ENCODE results near the gene GTF2IRD1. TPM values are rescaled to one million over a fixed set of nuclear protein-coding genes. Genes with fewer than 3 reads are reported as not detected.
"Not testable (repeated sequence)": the region's sequence is repeated elsewhere in the genome, so short reads cannot be mapped to it uniquely, and the experiment has no call there.

The GTF2IRD1 gene
- total RNA-seq, 1 donor from 2014 or later, result 6.7 TPM

GRCh38 chr7:74590813-74591212 is 137.1 kb downstream of the GTF2IRD1 start:
- DNase-seq (ENCODE audit: low read depth, low spot score), result no peak

DNA sequence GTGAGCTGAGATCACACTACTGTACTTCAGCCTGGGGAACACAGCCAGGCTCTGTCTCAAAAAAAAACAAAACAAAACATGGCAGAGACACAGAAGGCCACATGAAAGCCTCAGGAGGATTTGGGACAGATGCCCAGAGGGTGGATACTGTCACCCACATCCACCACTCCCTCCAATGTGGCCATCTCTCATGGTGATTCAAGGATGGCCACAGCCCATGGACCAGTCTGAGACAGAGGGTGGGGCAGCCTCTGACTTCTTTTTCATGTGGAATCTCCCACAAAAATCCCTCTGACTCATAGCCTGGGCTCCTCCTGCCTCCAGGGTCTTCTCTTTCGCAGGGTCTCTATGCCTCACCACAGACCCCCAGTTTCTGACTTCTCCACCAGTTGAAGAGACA is 144.9 kb downstream of the GTF2IRD1 start:
- DNase-seq (ENCODE audit: low read depth, low spot score), result no peak

- no peak for DNase-seq (ENCODE audit: low read depth, low spot score)
Observed at GRCh38 chr7:74599244-74599643, 145.5 kb downstream of the GTF2IRD1 start.

DNA sequence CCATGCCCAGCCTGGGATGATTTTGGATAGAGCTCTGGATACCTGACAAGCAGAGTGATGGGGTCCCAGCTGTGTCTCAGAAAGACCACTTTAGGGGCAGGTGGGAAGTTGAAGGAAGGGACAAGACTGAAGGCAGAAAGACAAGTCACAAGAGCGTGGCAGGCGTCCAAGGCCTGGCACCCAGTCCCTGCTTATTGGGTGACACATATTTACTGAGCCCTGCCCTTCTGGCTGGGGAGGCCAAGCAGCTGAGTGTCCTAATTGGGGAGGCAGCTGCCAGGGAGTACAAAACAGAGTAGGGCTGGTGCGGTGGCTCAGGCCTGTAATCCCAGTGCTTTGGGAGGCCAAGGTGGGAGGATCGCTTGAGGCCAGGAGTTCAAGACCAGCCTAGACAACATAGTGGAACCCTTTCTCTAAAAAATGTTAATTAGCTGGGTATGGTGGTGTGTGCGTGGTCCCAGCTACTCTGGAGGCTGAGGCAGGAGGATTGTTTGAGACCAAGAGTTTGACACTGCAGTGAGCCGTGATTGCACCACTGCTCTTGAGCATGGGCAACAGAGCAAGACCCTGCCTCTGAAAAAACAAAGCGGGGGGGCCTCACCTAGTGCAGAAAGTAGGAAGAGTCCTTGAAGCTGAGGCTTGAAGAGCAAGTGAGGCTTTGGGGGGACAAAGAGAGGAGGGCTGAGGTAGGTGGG is 150.8 kb downstream of the GTF2IRD1 start:
- no peak for DNase-seq (ENCODE audit: low read depth, low spot score)

DNA sequence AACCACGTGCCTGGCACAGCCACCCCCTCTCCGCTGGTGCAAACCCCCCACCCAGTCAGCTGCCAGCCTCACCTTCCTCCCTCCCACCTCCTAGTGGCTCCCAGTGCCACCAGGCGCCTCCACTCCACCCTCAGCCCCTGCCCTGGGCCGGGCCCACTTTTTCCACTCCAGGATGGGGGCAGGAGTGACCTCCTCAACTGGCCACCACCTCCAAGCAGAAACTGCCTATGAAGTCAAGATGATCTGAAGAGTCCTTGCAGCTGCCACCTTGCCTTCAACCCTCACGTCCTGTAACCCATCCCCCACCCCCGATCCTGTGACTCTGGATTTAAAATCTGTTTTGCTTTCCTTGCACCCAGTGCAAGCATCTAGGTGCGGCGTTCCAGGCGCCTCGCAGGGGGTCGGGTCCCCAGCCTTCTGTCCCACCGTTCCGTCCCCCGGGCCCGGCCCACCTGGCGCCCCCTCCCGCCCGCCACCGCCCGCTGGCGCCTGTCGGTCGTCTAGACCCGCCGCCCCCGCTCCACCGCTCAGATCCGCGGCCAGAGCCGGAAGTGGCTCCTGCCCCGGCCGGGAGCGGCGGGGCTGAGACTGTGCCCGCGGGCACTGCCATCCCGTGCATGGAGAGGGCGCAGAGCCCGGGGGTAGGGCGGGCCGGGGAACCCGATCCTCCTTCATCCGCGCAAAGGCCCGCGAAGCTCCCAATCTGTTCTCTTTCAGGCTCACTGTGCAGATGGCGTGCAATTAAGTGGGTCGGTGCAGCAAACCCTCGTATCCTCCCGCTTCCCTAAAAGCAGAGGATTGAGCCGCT is 152.6 kb downstream of the GTF2IRD1 start:
- DNase-seq (ENCODE audit: low read depth, low spot score), result no peak

DNA sequence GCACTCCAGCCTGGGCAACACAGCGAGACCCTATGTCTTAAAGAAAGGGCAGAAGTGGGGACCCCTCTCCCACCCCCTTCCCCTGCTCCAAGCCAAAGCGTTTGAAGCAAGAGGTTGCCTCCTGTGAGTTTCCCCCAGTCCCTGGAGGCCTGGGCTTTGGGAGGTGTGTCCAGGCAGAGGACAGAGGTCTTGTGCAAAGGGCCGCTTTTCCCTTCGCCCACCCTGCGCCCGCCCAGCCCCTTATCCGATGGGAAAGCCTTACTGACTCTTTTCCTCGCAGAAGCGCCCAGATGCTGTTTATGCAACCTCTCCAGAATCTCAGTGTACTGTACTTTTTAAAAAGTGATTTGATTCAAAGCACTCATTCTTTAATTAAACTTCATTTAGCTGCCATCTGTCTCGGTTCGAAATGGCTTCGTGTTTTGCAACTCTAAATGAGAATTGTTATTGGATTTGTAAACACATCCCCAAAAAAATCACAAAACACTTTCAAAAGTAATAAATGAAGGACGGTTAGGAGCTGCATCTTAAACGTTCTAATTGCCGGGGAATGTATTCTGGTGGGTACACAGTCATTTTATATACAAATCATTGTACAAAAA is 153.3 kb downstream of the GTF2IRD1 start:
- DNase-seq (ENCODE audit: low read depth, low spot score), result no peak

DNA sequence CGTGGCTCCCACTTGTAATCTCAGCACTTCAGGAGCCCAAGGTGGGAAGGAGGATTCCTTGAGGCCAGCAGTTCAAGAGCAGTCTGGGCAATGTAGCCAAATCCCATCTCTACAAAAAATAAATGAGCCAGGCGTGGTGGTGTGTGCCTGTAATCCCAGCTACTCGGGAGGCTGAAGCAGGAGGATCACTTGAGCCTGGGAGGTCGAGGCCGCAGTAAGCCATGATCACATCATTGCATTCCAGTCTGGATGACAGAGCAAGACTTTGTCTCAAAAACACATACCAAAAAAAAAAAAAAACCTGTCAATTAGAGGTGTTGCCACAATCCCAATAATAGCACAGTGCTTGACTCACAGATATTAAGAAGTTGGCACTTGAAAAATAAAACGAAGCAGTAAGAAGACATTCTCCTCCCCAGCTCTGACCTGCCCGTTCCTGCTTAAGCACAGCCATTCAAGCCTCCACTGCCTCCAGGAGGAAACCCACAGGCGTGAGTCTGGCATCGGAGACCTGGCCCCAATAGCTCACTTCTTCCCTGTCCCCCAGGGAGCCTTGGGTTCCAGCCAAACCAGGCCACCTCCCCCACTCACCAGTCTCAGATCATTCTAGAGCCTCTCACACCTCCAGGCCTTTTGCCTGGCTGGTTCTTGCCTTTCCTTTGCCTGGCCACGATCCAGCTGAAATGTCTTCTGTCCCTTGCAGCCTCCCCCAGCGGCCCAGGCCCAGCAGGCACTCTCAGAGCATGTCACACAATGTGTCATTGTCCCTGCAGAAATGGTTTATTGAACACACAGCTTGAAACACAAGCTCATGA is 158.5 kb downstream of the GTF2IRD1 start:
- no peak for DNase-seq (ENCODE audit: low read depth, low spot score)

DNA sequence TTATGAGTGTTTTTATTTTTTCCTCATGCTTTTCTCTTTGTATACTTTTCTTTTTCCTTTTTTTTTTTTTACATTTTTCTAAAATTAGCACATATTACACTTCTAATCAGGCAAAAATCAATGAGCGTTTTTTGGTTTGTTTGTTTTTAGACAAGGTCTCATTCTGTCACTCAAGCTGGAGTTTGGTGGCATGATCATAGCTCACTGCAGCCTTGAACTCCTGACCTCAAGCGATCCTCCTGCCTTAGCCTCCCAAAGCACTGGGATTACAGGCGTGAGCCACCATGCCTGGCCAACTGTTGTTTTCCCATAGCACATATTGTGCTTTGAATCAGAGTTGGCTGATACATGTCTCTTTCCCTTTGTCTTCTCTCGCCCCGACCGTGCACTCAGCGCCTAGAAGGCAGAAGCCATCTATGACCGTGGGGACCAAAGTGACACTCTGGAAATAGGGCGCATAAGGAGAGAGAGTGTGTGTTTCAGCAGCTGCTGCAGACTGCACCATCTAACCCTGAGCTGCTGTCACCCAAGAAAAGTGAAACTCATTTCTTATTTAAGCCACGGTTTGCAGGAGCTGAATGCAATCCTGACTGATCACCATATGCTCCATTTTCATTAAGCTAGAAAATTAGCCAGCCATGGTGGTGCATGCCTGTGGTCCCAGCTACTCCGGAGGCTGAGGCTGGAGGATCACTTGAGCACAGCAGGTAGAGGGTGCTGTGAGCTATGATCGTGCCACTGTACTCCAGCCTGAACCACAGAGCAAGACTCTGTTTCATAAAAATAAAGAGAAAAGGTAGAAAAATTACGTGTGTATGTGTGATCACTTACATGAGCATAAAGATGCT is 162.5 kb downstream of the GTF2IRD1 start:
- DNase-seq (ENCODE audit: low read depth, low spot score), result no peak

- DNase-seq (ENCODE audit: low read depth, low spot score), result no peak
Observed at GRCh38 chr7:74617180-74617744, 163.6 kb downstream of the GTF2IRD1 start.

GRCh38 chr7:74619235-74619860 is 165.6 kb downstream of the GTF2IRD1 start:
- no peak for DNase-seq (ENCODE audit: low read depth, low spot score)

GRCh38 chr7:74622228-74622749 is 168.6 kb downstream of the GTF2IRD1 start:
- DNase-seq (ENCODE audit: low read depth, low spot score), result no peak

GRCh38 chr7:74623135-74623534 is 169.4 kb downstream of the GTF2IRD1 start:
- DNase-seq (ENCODE audit: low read depth, low spot score), result no peak

DNA sequence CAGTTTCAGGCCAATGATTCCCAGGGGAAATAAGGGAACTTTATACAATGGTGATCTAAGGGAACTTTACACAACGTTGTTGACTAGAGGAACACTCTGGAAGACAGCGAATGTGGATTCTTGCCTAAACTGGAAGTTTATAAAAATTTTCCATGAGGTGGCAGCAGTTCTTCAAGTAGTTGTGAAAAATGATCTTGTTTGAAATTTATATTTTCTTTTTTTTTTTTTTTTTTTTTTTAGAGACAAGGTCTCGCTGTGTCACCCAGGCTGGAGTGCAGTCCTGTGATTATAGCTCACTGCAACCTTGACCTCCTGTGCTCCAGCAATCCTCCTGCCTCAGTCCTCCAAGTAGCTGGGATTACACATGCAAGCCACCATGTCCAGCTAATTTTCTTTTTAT is 171.7 kb downstream of the GTF2IRD1 start:
- DNase-seq (ENCODE audit: low read depth, low spot score), result no peak

GRCh38 chr7:74627661-74628411 is 174.1 kb downstream of the GTF2IRD1 start:
- no peak for DNase-seq (ENCODE audit: low read depth, low spot score)

GRCh38 chr7:74632505-74632904 is 178.8 kb downstream of the GTF2IRD1 start:
- DNase-seq (ENCODE audit: low read depth, low spot score), result no peak

DNA sequence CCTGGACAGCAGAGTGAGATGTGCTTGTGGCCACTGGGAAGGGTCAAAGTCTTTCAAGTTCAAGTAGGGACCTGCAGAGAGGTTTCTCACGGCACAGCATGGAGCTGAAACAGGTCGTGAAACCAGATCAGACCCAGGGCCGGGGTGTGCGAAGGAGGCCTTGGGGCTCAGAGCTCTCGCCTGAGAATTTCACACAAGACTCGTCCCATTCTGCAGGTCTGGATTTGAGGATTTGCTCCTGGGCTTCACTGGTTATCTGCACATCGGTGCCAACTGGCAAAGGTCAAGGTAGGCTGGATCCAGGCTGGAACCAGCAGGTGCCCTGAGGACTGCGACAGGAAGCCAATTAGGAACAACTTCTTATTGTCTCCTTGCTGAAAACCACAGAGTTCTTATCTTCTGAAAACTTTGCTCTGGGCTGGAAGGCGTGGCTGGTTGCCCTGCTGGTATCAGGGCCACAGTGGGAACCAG is 179.8 kb downstream of the GTF2IRD1 start:
- DNase-seq (ENCODE audit: low read depth, low spot score), result no peak

- no peak for DNase-seq (ENCODE audit: low read depth, low spot score)
Observed at GRCh38 chr7:74637745-74638144, 184.0 kb downstream of the GTF2IRD1 start.

GRCh38 chr7:74650055-74650454 is 196.3 kb downstream of the GTF2IRD1 start:
- DNase-seq (ENCODE audit: low read depth, low spot score), result not testable (repeated sequence)
